HG02885 (cell line): ENCODE results near the gene MFSD11.
"Not testable (repeated sequence)": the region's sequence is repeated elsewhere in the genome, so short reads cannot be mapped to it uniquely, and the experiment has no call there.

Source experiments
- ATAC-seq: cut with Tn5 transposase; IDR thresholded peaks from one replicate; pipeline ENCODE4 v1.9.1; 2021; ENCODE audit warnings: mild to moderate bottlenecking; ENCODE audit not compliant: unreplicated experiment, poor library complexity

MFSD11 gene

GRCh38 chr17:76725580-76726230, 12.2 kb upstream of the MFSD11 start:
- peak; percentile 21 for ATAC-seq

- peak; percentile 79 for ATAC-seq
These were observed 11.6 kb upstream of the MFSD11 start, which contains the start of gene JMJD6 for GRCh38 chr17:76726231-76726775. Gene JMJD6 (minus strand): TSS chr17:76726606. CDS start chr17:76726475, 131 bp downstream.

- ATAC-seq, result peak; percentile 43
These were observed 10.9 kb upstream of the MFSD11 start, which contains the start of gene METTL23 for GRCh38 chr17:76726776-76727718. Gene METTL23 (plus strand): TSS chr17:76726839. CDS start chr17:76729711, 2,872 bp downstream.

GRCh38 chr17:76727745-76728456, 10.0 kb upstream of the MFSD11 start:
- ATAC-seq, result no peak

GRCh38 chr17:76731800-76732733, 5.9 kb upstream of the MFSD11 start:
- ATAC-seq, result not testable (repeated sequence)

- ATAC-seq, result no peak
These were observed 4.9 kb upstream of the MFSD11 start for GRCh38 chr17:76732734-76733617.

- ATAC-seq, result no peak
These were observed 4.3 kb upstream of the MFSD11 start for GRCh38 chr17:76733618-76733957.

- ATAC-seq, result no peak
These were observed 3.7 kb upstream of the MFSD11 start for GRCh38 chr17:76734080-76734840.

- no peak for ATAC-seq
These were observed 2.9 kb upstream of the MFSD11 start for GRCh38 chr17:76735006-76735405.

- no peak for ATAC-seq
These were observed 2.2 kb upstream of the MFSD11 start for GRCh38 chr17:76735586-76736348.

GRCh38 chr17:76736349-76737081, 1.4 kb upstream of the MFSD11 start:
- ATAC-seq, result peak; percentile 11

GRCh38 chr17:76737082-76737675, 740 bp upstream of the MFSD11 start, which contains the start of gene SRSF2:
Gene SRSF2 (minus strand): TSS chr17:76737331. CDS start chr17:76737160, 171 bp downstream.
- ATAC-seq, result peak; percentile 75

- no peak for ATAC-seq
These were observed 540 bp downstream of the MFSD11 start for GRCh38 chr17:76738468-76738850.

GRCh38 chr17:76739568-76740115, 1.7 kb downstream of the MFSD11 start:
- ATAC-seq, result not testable (repeated sequence)

GRCh38 chr17:76740329-76741118, 2.6 kb downstream of the MFSD11 start:
- ATAC-seq, result no peak
